Tibial nerve (tissue), 4 donors: ENCODE results near the gene RPL18. TPM values are rescaled to one million over a fixed set of nuclear protein-coding genes. Genes with fewer than 3 reads are reported as not detected.

Source experiments
- DNase-seq, 2 donors: peaks; one replicate each; pipeline ENCODE4 v3.0.0-alpha.2; 2019; ENCODE audit warnings: low spot score in 2 of 2
- H3K27ac ChIP-seq, 4 donors: fragments of 200-600 bp; sonication (generic) in 3 of 4; one replicate each; pipeline ENCODE4 v1.5.1; 2017 to 2019; ENCODE audit warnings: mild to moderate bottlenecking in 1 of 4
- H3K27me3 ChIP-seq, 2 donors: fragments of 200-600 bp; sonication (generic) in 1 of 2; one replicate each; pipeline versions ENCODE4 v1.5.1 to v1.6.0; 2017 to 2019
- H3K36me3 ChIP-seq, 3 donors: fragments of 200-600 bp; sonication (generic); one replicate each; pipeline ENCODE4 v1.5.1; 2018 to 2019
- H3K4me1 ChIP-seq, 4 donors: fragments of 200-600 bp; sonication (generic) in 3 of 4; one replicate each; pipeline ENCODE4 v1.5.1; 2017 to 2019
- H3K4me3 ChIP-seq, 4 donors: fragments of 200-600 bp; sonication (generic) in 3 of 4; one replicate each; pipeline ENCODE4 v1.5.1; 2017 to 2019; ENCODE audit warnings: mild to moderate bottlenecking in 1 of 4, moderate library complexity in 1 of 4
- H3K9me3 ChIP-seq, 4 donors: fragments of 200-600 bp; sonication (generic) in 3 of 4; one replicate each; pipeline ENCODE4 v1.5.1; 2017 to 2019
- EP300 ChIP-seq, 2 donors: sonication (generic); formaldehyde crosslinking; IDR thresholded peaks; one replicate each; pipeline ENCODE4 v1.6.1; 2017; ENCODE audit warnings: antibody characterized with exemption in 2 of 2, mild to moderate bottlenecking in 1 of 2
- POLR2A ChIP-seq, 2 donors: fragments of 450-650 bp; IDR thresholded peaks; one replicate each; pipeline ENCODE4 v1.6.1; 2017; ENCODE audit warnings: antibody characterized with exemption in 2 of 2, mild to moderate bottlenecking in 2 of 2, moderate library complexity in 2 of 2
- WGBS, 2 donors: methylation state at CpG; one replicate each; pipeline ENCODE4 v1.1.5; 2018; 5-methylcytosine and 5-hydroxymethylcytosine counted together
- total RNA-seq, 4 donors: library from RNA; depleted of rRNA; stranded (reverse); fragments of >200 nt; gene quantifications; one replicate each; pipeline ENCODE4 v1.1.0, GENCODE V29; 2016
- TF ChIP-seq, protein P1 (sequence below), 5 experiments: fragments of 200-600 bp in 3 of 5; fragments of 450-650 bp in 2 of 5; sonication (generic) in 3 of 5; IDR thresholded peaks; one replicate each; pipeline ENCODE4 v1.5.1; 2016 to 2019; ENCODE audit warnings: antibody characterized with exemption in 5 of 5, mild to moderate bottlenecking in 3 of 5, moderate library complexity in 2 of 5

RPL18 gene
- total RNA-seq, 4 donors from 2014 or later = 2,253 to 3,141 (median 2,490) TPM

GRCh38 chr19:48603850-48604249, 15.1 kb downstream of the RPL18 start:
- H3K4me1 ChIP-seq = no peaks in the 10 kb centered on the region
- no peaks in the 10 kb centered on the region for H3K36me3 ChIP-seq
- no peak overlapping the region for H3K4me3 ChIP-seq
- whole genome bisulfite sequencing, 2 donors = 90 to 95% methylated on average over 9 of the region's 9 CpGs
- no peak overlapping the region for H3K27ac ChIP-seq
- TF ChIP-seq, protein P1, sequence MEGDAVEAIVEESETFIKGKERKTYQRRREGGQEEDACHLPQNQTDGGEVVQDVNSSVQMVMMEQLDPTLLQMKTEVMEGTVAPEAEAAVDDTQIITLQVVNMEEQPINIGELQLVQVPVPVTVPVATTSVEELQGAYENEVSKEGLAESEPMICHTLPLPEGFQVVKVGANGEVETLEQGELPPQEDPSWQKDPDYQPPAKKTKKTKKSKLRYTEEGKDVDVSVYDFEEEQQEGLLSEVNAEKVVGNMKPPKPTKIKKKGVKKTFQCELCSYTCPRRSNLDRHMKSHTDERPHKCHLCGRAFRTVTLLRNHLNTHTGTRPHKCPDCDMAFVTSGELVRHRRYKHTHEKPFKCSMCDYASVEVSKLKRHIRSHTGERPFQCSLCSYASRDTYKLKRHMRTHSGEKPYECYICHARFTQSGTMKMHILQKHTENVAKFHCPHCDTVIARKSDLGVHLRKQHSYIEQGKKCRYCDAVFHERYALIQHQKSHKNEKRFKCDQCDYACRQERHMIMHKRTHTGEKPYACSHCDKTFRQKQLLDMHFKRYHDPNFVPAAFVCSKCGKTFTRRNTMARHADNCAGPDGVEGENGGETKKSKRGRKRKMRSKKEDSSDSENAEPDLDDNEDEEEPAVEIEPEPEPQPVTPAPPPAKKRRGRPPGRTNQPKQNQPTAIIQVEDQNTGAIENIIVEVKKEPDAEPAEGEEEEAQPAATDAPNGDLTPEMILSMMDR (IDR thresholded peaks at IDR 0.05) = no peak
- TF ChIP-seq EP300 (IDR thresholded peaks at IDR 0.05) = no peak
- TF ChIP-seq POLR2A (IDR thresholded peaks at IDR 0.05) = no peak
- DNase-seq = no peak
- no peaks in the 10 kb centered on the region for H3K9me3 ChIP-seq
- H3K27me3 ChIP-seq = peaks cover 0 to 7% of the 10 kb centered on the region in 2 donors

DNA sequence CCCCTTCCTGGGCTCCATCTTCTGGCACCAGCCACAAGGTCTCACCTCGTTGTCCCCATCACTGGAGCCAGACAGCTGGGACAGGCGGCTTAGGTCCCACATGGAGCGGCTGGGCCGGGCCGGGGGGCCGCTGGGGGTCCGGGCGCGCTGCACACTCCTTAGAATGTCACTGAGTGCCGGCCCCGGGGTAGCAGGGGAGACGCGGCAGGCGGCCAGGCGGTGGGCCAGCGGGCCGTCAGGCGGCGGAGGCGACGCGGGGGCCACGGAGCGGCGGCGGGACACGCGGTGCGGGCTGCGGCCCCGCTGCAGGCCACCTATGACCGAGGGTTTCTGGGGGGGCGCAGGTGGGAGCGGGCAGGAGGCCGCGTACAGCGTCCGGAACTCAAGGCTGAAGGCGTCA, 15.5 kb downstream of the RPL18 start:
- peaks cover 0 to 11% of the 10 kb centered on the region in 2 donors for H3K27me3 ChIP-seq
- no peak for DNase-seq
- no peak for TF ChIP-seq POLR2A (IDR thresholded peaks at IDR 0.05)
- TF ChIP-seq, protein P1 (IDR thresholded peaks at IDR 0.05) = no peak
- no peak for TF ChIP-seq EP300 (IDR thresholded peaks at IDR 0.05)
- WGBS, 2 donors = 92 to 94% methylated on average over 39 of the region's 39 CpGs
- no peak overlapping the region for H3K4me3 ChIP-seq
- no peaks in the 10 kb centered on the region for H3K9me3 ChIP-seq
- H3K4me1 ChIP-seq = no peaks in the 10 kb centered on the region
- H3K27ac ChIP-seq = no peak overlapping the region
- H3K36me3 ChIP-seq = no peaks in the 10 kb centered on the region

DNA sequence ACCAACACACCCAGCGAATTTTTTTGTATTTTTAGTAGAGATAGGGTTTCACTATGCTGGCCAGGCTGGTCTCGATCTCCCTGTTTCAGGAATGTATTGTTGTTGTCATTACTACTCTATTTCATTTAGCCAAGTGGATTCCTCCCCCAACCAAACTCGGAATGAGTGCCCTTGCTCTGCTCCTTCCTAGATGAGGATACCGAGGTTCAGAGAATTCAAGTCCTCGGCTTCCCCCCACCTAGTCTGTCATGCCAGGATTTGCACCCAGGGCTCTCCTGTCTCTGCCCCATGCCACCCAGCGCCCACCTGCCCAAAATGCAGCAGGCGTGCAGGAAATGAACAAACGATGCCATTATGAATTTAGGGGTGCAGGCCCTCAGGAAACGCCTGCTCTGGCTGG, 16.0 kb downstream of the RPL18 start:
- Histone ChIP-seq H3K27ac (no peak overlapping the region), H3K4me3 (no peak overlapping the region), H3K4me1 (no peaks in the 10 kb centered on the region), H3K36me3 (no peaks in the 10 kb centered on the region), H3K9me3 (no peaks in the 10 kb centered on the region), H3K27me3 (peaks cover 0 to 12% of the 10 kb centered on the region in 2 donors)
- 81 to 89% methylated on average over 9 of the region's 9 CpGs for WGBS, 2 donors
- TF ChIP-seq POLR2A (IDR thresholded peaks at IDR 0.05) (no peak), EP300 (IDR thresholded peaks at IDR 0.05) (no peak)
- TF ChIP-seq, protein P1 (IDR thresholded peaks at IDR 0.05) = no peak
- DNase-seq = no peak

GRCh38 chr19:48600679-48601417, 18.1 kb downstream of the RPL18 start:
- no peaks in the 10 kb centered on the region for H3K36me3 ChIP-seq
- no peaks in the 10 kb centered on the region for H3K4me1 ChIP-seq
- H3K9me3 ChIP-seq = no peaks in the 10 kb centered on the region
- TF ChIP-seq EP300 (IDR thresholded peaks at IDR 0.05) = no peak
- no peak for TF ChIP-seq POLR2A (IDR thresholded peaks at IDR 0.05)
- TF ChIP-seq, protein P1 (IDR thresholded peaks at IDR 0.05) = no peak
- no peak overlapping the region for H3K4me3 ChIP-seq
- H3K27ac ChIP-seq = no peak overlapping the region
- 76 to 78% methylated on average over 20 to 21 of the region's 21 CpGs for WGBS, 2 donors
- peaks cover 0 to 12% of the 10 kb centered on the region in 2 donors for H3K27me3 ChIP-seq
- no peak for DNase-seq

GRCh38 chr19:48598996-48599700, 19.8 kb downstream of the RPL18 start:
- TF ChIP-seq, protein P1 (IDR thresholded peaks at IDR 0.05) = no peak
- TF ChIP-seq EP300 (IDR thresholded peaks at IDR 0.05) = no peak
- no peak for TF ChIP-seq POLR2A (IDR thresholded peaks at IDR 0.05)
- WGBS, 2 donors = 64 to 67% methylated on average over 30 of the region's 30 CpGs

More at GRCh38 chr19:48598996-48599700, 19.8 kb downstream of the RPL18 start:
- Histone ChIP-seq H3K27me3 (peaks cover 0 to 12% of the 10 kb centered on the region in 2 donors), H3K9me3 (no peaks in the 10 kb centered on the region), H3K4me1 (no peaks in the 10 kb centered on the region), H3K4me3 (no peak overlapping the region), H3K36me3 (no peaks in the 10 kb centered on the region), H3K27ac (no peak overlapping the region)
- DNase-seq = no peak
